GM18517 (cell line): ENCODE data around the gene TBC1D13.

ENCODE experiments used
- ATAC-seq: cut with Tn5 transposase; IDR thresholded peaks from one replicate; pipeline ENCODE4 v1.9.1; 2021; ENCODE audit warnings: mild to moderate bottlenecking, moderate library complexity; ENCODE audit not compliant: unreplicated experiment

The TBC1D13 gene

DNA sequence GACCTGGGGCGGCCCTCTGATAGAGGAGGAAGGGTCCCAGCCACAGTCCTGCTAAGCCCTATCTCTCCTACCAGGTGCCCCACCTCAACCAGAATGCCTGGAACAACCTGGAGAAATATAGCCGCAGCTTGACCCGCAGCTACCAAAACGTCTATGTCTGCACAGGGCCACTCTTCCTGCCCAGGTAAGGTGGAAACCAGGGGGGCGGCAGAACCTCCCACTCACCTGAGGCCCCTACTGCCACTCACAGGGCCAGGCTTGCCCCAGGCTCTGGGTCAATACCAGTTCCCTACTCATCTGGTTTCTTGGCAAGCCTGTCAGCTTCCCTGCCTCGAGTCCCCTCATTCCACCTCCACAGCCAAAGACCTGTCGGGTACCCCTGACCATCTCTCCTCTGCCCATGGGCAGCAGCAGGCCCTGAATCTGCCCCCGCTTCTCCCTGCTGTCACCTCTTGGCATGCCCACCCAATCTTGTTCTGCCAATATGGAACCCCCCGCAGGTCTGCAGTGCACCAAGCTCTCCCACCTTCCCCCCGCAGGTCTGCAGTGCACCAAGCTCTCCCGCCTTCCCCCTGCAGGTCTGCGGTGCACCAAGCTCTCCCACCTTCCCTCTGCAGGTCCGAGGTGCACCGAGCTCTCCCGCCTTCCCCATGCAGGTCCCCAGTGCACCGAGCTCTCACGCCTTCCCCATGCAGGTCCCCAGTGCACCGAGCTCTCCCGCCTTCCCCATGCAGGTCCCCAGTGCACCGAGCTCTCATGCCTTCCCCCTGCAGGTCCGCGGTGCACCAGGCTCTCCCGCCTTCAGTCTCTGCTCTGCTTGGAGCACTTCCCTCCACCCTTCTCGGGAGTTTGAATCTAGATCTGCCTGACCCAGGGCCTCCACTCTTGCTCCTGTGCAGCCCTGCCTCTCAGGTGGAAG, 33.9 kb downstream of the TBC1D13 start:
- no peak for ATAC-seq

DNA sequence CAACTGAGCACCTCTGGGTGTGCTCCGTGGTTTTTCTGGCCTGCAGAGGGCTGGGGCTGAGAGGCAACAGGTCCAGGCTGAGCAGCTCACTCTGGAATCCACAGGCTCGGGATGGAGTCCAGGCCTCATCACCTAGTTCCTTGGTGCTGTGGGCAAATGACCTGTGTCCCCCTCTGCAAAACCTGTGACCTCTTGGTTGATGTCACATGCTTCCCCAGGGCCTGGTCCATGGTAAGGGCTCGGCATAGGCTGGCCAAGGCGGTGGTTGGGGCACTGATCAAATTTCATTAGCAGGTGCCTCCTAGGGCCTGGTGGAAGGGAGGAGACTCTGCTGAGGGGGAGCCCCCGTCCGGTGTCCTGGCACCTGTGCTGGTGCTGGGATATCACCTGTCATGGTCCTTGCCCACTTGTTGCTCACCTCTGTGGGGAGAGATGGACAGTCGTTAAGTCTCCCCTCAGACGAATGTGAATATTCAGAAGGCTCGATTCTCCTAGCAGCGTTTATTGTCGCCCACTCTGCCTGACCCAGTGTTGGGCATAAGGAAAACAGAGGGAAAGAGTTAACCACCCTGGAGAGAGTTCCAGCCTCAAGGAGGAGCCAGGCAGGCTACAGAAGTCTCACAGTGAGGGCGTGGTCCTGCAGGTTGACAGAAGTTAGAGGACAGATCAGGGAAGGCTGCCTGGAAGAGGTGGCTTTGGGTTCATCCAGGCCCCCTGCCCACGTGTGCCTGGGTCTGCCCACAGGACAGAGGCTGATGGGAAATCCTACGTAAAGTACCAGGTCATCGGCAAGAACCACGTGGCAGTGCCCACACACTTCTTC, 34.7 kb downstream of the TBC1D13 start:
- no peak for ATAC-seq

- ATAC-seq = no peak
Measured at GRCh38 chr9:128822407-128823042, 35.5 kb downstream of the TBC1D13 start.

- ATAC-seq = no peak
Measured at GRCh38 chr9:128823362-128823902, 36.4 kb downstream of the TBC1D13 start.

DNA sequence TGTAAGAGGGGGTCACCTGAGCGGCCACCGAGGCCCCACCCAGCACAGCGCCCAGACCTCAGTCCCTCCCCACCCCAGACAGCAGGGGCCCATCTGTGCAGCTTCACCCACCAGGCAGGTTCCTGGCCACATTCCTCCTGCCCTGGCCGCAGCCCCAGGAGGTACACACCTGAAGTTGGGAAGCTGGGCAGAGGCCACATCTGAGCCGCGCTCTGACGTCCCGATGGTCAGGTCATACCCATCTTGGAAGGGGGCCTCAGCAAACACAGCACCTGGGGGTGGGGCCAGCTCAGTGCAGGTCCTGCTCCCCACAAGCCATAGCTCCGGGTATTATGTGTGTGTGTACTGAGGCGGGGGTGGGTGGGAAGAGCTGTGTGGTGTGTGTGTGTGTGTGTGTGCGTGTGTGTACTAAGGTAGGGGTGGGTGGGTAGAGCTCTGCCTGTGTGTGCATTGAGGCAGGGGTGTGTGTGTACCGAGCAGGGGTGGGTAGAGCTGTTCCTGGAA, 36.9 kb downstream of the TBC1D13 start:
- no peak for ATAC-seq

- ATAC-seq = no peak
Measured at GRCh38 chr9:128824911-128825310, 37.9 kb downstream of the TBC1D13 start.

GRCh38 chr9:128825923-128826700, 39.1 kb downstream of the TBC1D13 start:
- no peak for ATAC-seq

DNA sequence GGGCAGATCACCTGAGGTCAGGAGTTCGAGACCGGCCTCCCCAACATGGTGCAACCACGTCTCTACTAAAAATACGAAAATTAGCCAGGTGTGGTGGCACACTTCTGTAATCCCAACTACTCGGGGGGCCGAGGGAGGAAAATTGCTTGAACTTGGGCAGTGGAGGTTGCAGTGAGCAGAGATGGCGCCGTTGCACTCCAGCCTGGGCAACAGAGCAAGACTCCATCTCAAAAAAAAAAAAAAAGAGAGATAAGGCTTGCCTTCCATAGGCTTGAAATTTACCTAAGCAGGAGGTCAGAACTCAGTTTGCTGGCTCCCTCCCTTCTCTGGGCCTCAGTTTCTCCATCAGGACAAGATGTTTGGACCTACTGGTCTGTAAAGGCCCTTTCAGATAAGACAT, 41.2 kb downstream of the TBC1D13 start:
- no peak for ATAC-seq

- ATAC-seq = peak; percentile 5
Measured at GRCh38 chr9:128828719-128829452, 41.8 kb downstream of the TBC1D13 start.

DNA sequence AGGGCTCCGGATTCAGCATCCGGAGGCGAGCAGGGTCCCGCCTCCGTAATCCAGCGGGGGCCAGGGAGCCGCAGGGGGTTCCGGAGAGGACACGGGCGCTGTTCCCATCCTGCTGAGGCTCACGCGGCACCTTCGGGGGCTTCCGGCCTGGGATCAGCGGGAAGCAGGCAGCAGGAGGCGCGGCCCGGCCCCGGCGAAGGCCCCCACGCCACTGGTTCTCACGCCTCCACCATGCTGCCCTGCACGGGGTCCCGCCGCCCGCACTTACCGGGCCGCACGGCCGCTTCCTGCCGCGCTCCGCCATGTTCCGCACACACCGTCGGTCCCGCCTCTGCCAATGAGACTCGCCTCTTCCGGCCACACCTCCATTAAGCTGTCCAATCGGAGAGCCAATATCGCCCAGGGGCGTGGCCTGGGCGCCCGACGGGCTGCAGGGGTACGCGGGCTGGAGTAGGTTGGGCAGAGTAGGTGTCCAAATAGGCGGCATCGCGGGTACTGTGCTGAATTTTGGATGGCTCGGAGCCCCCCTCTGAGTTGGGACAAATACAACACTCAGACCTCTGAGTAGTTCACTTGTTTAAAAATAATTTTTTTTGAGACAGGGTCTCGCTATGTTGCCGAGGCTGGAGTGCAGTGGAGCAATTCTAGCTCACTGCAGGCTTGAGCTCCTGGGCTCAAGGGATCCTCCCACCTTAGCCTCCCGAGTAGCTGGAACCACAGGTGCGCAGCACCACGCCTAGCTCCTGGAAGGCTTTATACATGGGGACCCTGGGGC, 42.6 kb downstream of the TBC1D13 start, which contains the start of gene SPOUT1:
TSS of gene SPOUT1 (minus strand) at position 318 of the 775 bp plus-strand sequence. CDS start at position 304, 14 bp downstream.
- ATAC-seq = peak; percentile 92

GRCh38 chr9:128833696-128834095, 46.6 kb downstream of the TBC1D13 start:
- no peak for ATAC-seq

- ATAC-seq = no peak
Measured at GRCh38 chr9:128835246-128836210, 48.5 kb downstream of the TBC1D13 start.

DNA sequence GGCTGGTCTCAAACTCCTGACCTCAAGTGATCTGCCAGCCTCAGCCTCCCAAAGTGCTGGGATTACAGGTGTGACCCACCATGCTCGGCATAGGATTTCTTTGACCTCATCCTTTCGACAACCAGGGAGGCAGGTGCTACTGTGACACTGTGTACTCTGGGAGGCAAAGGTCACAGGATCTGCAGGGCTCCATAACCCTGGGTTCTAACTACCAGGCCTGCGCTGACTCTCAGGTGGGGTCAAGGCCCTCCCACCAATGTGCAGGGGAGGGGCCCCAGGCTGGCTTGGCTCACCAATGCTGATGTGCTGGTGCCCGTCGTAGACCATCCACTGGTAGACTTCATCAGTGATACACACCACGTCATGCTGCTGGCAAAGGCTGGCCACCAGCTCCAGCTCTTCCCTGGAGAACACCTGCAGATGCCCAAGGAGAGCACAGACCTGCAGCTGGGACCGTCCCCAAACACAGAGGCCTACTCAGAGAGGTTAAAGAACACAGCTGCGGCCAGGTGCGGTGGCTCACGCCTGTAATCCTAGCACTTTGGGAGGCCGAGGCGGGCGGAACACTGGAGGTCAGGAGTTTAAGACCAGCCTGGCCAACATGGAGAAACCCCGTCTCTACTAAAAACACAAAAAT, 49.6 kb downstream of the TBC1D13 start:
- no peak for ATAC-seq

- ATAC-seq = no peak
Measured at GRCh38 chr9:128838338-128838737, 51.3 kb downstream of the TBC1D13 start.

DNA sequence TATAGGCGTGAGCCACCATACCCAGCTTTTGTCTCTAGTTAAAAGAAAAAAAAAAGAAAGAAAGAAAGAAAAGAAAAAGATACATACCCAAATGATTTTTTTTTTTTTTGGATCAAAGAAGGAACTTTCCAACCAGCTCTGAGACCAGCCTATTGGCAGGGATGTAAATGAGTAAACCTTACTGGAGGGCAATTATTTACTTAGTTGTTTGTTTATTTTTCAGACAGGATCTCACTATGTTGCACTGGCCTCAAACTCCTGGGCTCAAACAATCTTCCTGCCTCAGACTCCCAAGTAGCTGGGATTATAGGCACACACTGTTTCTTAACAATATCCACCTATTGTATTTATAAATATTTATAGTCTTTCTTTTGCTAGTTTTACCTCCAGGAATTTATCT, 53.5 kb downstream of the TBC1D13 start:
- ATAC-seq = no peak

DNA sequence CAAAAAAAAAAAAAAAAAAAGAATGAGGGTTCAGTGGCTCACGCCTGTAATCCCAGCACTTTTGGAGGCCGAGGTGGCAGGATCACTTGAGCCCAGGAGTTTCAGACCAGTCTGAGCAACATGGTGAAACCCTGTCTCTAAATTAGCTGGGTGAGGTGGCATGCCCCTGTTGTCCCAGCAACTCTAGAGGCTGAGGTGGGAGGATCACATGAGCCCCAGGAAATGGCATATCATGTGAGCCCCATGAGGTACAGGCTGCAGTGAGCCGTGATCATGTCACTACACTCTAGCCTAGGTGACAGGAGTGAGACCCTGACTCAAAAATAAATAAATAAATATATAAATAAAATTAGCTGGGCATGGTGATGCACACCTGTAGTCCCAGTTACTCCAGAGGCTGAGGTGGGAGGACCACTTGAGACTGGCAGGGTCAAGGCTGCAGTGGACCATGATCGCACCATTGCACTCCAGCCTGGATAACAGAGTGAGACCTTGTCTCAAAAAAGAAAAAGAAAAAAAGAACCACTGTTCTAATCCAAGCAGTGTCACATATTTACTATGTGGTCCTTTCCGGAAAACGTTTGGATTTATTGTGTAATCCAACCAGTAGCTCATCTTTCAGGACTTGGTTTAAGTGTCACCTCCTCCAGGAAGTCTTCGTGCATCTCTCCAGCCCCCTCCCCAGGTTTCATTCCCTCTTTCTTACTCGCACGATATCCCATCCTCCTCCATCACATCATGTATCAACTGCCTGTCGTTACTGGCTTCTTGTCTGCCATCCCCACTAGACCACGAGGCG, 54.8 kb downstream of the TBC1D13 start:
- no peak for ATAC-seq
